ENCODE measurements around the gene TMTC1.
A peak's percentile ranks its signal among the peaks of the same experiment; 100 is the strongest.

The TMTC1 gene

GRCh38 chr12:29738365-29738764, 45.4 kb downstream of the TMTC1 start:
- DNase-seq: no peak

GRCh38 chr12:29737644-29738043, 46.1 kb downstream of the TMTC1 start:
- no peak for DNase-seq

- DNase-seq: no peak
Observed at GRCh38 chr12:29735604-29736003, 48.1 kb downstream of the TMTC1 start.

GRCh38 chr12:29734734-29735133, 49.0 kb downstream of the TMTC1 start:
- DNase-seq: no peak

GRCh38 chr12:29734305-29734704, 49.4 kb downstream of the TMTC1 start:
- DNase-seq: no peak

- no peak for DNase-seq
Observed at GRCh38 chr12:29733501-29733900, 50.2 kb downstream of the TMTC1 start.

- DNase-seq: peak; percentile 20
Observed at GRCh38 chr12:29733060-29733459, 50.7 kb downstream of the TMTC1 start.

GRCh38 chr12:29732593-29732992, 51.1 kb downstream of the TMTC1 start:
- DNase-seq: no peak

GRCh38 chr12:29732191-29732590, 51.6 kb downstream of the TMTC1 start:
- no peak for DNase-seq

GRCh38 chr12:29731591-29731990, 52.2 kb downstream of the TMTC1 start:
- no peak for DNase-seq

- DNase-seq: no peak
Observed at GRCh38 chr12:29730481-29730880, 53.3 kb downstream of the TMTC1 start.

- DNase-seq: no peak
Observed at GRCh38 chr12:29728030-29728429, 55.7 kb downstream of the TMTC1 start.

- no peak for DNase-seq
Observed at GRCh38 chr12:29726741-29727348, 56.9 kb downstream of the TMTC1 start.

GRCh38 chr12:29726321-29726692, 57.4 kb downstream of the TMTC1 start:
- no peak for DNase-seq

GRCh38 chr12:29725587-29726320, 58.0 kb downstream of the TMTC1 start:
- no peak for DNase-seq

- no peak for DNase-seq
Observed at GRCh38 chr12:29722164-29722563, 61.6 kb downstream of the TMTC1 start.

- DNase-seq: no peak
Observed at GRCh38 chr12:29719381-29719780, 64.4 kb downstream of the TMTC1 start.

GRCh38 chr12:29717540-29718100, 66.1 kb downstream of the TMTC1 start:
- no peak for DNase-seq

GRCh38 chr12:29714966-29715365, 68.8 kb downstream of the TMTC1 start:
- no peak for DNase-seq

- no peak for DNase-seq
Observed at GRCh38 chr12:29713729-29714128, 70.0 kb downstream of the TMTC1 start.

GRCh38 chr12:29711381-29711780, 72.4 kb downstream of the TMTC1 start:
- DNase-seq: no peak

- no peak for DNase-seq
Observed at GRCh38 chr12:29710104-29710503, 73.6 kb downstream of the TMTC1 start.

- no peak for DNase-seq
Observed at GRCh38 chr12:29709496-29710040, 74.2 kb downstream of the TMTC1 start.

GRCh38 chr12:29709054-29709453, 74.7 kb downstream of the TMTC1 start:
- DNase-seq: no peak
